PC-3 (cell line): ENCODE measurements around the gene DSG2. TPM values are rescaled to one million over a fixed set of nuclear protein-coding genes. Genes with fewer than 3 reads are reported as not detected.

ENCODE experiments used
- ATAC-seq: fragments of 200-7000 bp; cut with Tn5 transposase; 2 replicates; pipeline ENCODE4 v1.9.1; 2020; ENCODE audit warnings: mild to moderate bottlenecking, moderate library complexity
- BruUV-seq: library from RNA; stranded (reverse); fragments of 400-500 nt; replicated peaks from 2 replicates; lab custom pipeline; 2021; lab: Mats Ljungman, UMichigan
- CTCF ChIA-PET: fragments of 300-600 bp; sonication (Branson Sonifier 250); formaldehyde crosslinking; loops from one replicate; lab custom pipeline; 2022; ENCODE audit warnings: antibody characterized with exemption; lab: Charles Lee
- POLR2A ChIA-PET: fragments of 300-600 bp; sonication (Branson Sonifier 250); formaldehyde crosslinking; loops from one replicate; lab custom pipeline; 2022; ENCODE audit warnings: antibody characterized with exemption; ENCODE audit not compliant: unreplicated experiment; lab: Charles Lee
- DNase-seq: peaks from one replicate; pipeline ENCODE4 v3.0.0-alpha.2; 2015
- H2AFZ ChIP-seq: fragments of 300-600 bp; sonication (generic); 2 replicates; pipeline ENCODE4 v1.6.0; 2016; ENCODE audit warnings: antibody characterized with exemption, low read length
- H3F3A ChIP-seq: fragments of 300-600 bp; sonication (generic); one replicate; pipeline ENCODE4 v1.6.0; 2017; ENCODE audit warnings: antibody characterized with exemption, low read length, control low read depth, mild to moderate bottlenecking; ENCODE audit not compliant: unreplicated experiment
- H3K27ac ChIP-seq: fragments of 300-600 bp; sonication (generic); 2 replicates; pipeline ENCODE4 v1.5.1; 2016; ENCODE audit warnings: mild to moderate bottlenecking, low read length
- H3K27me3 ChIP-seq: fragments of 300-600 bp; sonication (generic); 2 replicates; pipeline ENCODE4 v1.6.1; 2016; ENCODE audit warnings: low read length, mixed read lengths
- H3K36me3 ChIP-seq: fragments of 300-600 bp; sonication (generic); 2 replicates; pipeline ENCODE4 v1.6.1; 2016; ENCODE audit warnings: low read depth, mixed run types, low read length, mixed read lengths
- H3K4me1 ChIP-seq: fragments of 300-600 bp; sonication (generic); 2 replicates; pipeline ENCODE4 v1.5.1; 2016; ENCODE audit warnings: low read length; ENCODE audit not compliant: insufficient read depth
- H3K4me2 ChIP-seq: fragments of 300-600 bp; sonication (generic); 2 replicates; pipeline ENCODE4 v1.6.0; 2016; ENCODE audit warnings: low read length
- H3K4me3 ChIP-seq: fragments of 300-600 bp; sonication (generic); 2 replicates; pipeline ENCODE4 v1.5.1; 2016; ENCODE audit warnings: mild to moderate bottlenecking, low read length, mixed read lengths
- H3K79me2 ChIP-seq: fragments of 300-600 bp; sonication (generic); 2 replicates; pipeline ENCODE4 v1.6.1; 2017; ENCODE audit warnings: low read length, mixed read lengths
- H3K9ac ChIP-seq: fragments of 300-600 bp; sonication (generic); 2 replicates; pipeline ENCODE4 v1.6.0; 2016; ENCODE audit warnings: mild to moderate bottlenecking, low read length
- H3K9me2 ChIP-seq: fragments of 300-600 bp; sonication (generic); replicated peaks from 2 replicates; pipeline ENCODE4 v1.6.1; 2016; ENCODE audit warnings: mixed run types, low read length, mixed read lengths
- H3K9me3 ChIP-seq: fragments of 300-600 bp; sonication (generic); 2 replicates; pipeline ENCODE4 v1.6.1; 2016; ENCODE audit warnings: low read length, mixed read lengths
- H4K20me1 ChIP-seq: fragments of 300-600 bp; sonication (generic); 2 replicates; pipeline ENCODE4 v1.6.1; 2016; ENCODE audit warnings: low read length, mixed read lengths
- EZH2 ChIP-seq: fragments of 300-600 bp; sonication (generic); IDR thresholded peaks from one replicate; pipeline ENCODE4 v1.6.1; 2017; ENCODE audit warnings: antibody characterized with exemption, mild to moderate bottlenecking, low read length; ENCODE audit not compliant: unreplicated experiment
- EZH2phosphoT487 ChIP-seq: fragments of 300-600 bp; sonication (generic); IDR thresholded peaks from 2 replicates; pipeline ENCODE4 v1.6.1; 2018; ENCODE audit warnings: mild to moderate bottlenecking, antibody characterized with exemption, low read length, borderline replicate concordance
- intact Hi-C: fragments of 100-400 bp; cut with micrococcal nuclease; formaldehyde crosslinking; loops from 2 replicates; pipeline ENCODE4 v1.9.0; 2023
- total RNA-seq: library from RNA; depleted of rRNA; stranded (reverse); fragments of >200 nt; gene quantifications from 2 replicates; pipeline ENCODE4 v1.2.3, GENCODE V29; 2014
- TF ChIP-seq, protein P1 (sequence below): fragments of 300-600 bp; sonication (generic); conservative IDR thresholded peaks from 2 replicates; pipeline ENCODE4 v1.5.1; 2017; ENCODE audit warnings: antibody characterized with exemption, low read depth, mild to moderate bottlenecking, low read length

The DSG2 gene
- total RNA-seq, 1 experiment from 2014 or later, result 17.2 TPM

DNA sequence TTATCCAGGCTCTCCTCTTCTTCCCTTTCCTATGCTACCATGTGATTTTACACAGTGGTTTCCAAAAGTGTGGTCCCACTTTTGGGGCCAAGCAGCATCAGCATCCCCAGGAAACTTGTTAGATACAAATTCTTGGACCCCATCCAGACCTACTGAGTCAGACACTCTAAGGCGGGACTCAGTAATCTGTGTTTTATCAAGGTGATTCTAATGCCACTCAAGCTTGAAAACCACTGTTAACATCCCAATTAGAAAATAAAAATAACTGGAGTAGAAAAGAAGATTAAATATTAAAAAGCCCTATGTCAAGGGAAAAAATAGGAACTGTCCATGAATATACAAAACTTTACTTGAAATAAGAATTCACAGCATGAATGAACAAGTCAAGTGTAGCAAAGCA is 10.8 kb downstream of the DSG2 start:
- no peak overlapping the region for H3K4me2 ChIP-seq
- H3K36me3 ChIP-seq, result no peaks in the 10 kb centered on the region
- H3K9me2 ChIP-seq, result no peaks in the 10 kb centered on the region
- no peak overlapping the region for H3K9ac ChIP-seq
- no peak for TF ChIP-seq EZH2
- no peak for TF ChIP-seq EZH2phosphoT487
- TF ChIP-seq, protein P1, sequence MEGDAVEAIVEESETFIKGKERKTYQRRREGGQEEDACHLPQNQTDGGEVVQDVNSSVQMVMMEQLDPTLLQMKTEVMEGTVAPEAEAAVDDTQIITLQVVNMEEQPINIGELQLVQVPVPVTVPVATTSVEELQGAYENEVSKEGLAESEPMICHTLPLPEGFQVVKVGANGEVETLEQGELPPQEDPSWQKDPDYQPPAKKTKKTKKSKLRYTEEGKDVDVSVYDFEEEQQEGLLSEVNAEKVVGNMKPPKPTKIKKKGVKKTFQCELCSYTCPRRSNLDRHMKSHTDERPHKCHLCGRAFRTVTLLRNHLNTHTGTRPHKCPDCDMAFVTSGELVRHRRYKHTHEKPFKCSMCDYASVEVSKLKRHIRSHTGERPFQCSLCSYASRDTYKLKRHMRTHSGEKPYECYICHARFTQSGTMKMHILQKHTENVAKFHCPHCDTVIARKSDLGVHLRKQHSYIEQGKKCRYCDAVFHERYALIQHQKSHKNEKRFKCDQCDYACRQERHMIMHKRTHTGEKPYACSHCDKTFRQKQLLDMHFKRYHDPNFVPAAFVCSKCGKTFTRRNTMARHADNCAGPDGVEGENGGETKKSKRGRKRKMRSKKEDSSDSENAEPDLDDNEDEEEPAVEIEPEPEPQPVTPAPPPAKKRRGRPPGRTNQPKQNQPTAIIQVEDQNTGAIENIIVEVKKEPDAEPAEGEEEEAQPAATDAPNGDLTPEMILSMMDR, result no peak
- H3K4me1 ChIP-seq, result peaks cover 42% of the 10 kb centered on the region
- no peaks in the 10 kb centered on the region for H3F3A ChIP-seq
- ChIA-PET POLR2A (no interaction called here), CTCF (no interaction called here)
- H2AFZ ChIP-seq, result no peak overlapping the region
- BruUV-seq, result no TSS peak
- no peaks in the 10 kb centered on the region for H3K27me3 ChIP-seq
- peaks cover 30% of the 10 kb centered on the region for H3K79me2 ChIP-seq
- no peak overlapping the region for H3K27ac ChIP-seq
- H3K9me3 ChIP-seq, result no peaks in the 10 kb centered on the region
- H3K4me3 ChIP-seq, result no peak overlapping the region
- no peaks in the 10 kb centered on the region for H4K20me1 ChIP-seq
- DNase-seq (peak; percentile 17), ATAC-seq (no peak)
- intact Hi-C loops, result no loop called here

DNA sequence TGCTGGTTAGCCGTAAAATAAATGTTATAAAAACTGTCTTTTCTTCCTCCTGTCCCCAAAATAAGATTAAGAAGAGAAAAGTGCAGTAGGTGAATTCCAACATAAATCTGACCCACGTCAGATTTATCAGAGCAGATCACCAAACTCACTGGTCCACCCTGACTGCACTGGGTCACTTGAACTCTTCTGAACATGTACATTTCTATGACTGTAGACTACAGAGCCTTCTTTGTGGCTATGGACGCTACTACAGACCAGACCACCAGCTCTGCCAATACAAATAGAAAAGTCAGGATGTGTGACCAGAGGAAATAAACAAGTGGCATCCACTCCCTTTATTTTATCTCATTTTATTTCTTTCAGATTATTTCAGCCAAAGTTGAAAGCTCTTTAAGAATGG is 11.6 kb downstream of the DSG2 start:
- Histone ChIP-seq H3K27ac (no peak overlapping the region), H3K4me3 (no peak overlapping the region), H3K9me3 (no peaks in the 10 kb centered on the region), H4K20me1 (no peaks in the 10 kb centered on the region), H2AFZ (no peak overlapping the region), H3K9ac (no peak overlapping the region), H3K4me1 (peaks cover 45% of the 10 kb centered on the region), H3K36me3 (no peaks in the 10 kb centered on the region), H3K27me3 (no peaks in the 10 kb centered on the region), H3K9me2 (no peaks in the 10 kb centered on the region), H3F3A (no peaks in the 10 kb centered on the region), H3K4me2 (no peak overlapping the region), H3K79me2 (peaks cover 30% of the 10 kb centered on the region)
- ATAC-seq (no peak), DNase-seq (no peak)
- POLR2A ChIA-PET, result no interaction called here
- CTCF ChIA-PET, result no interaction called here
- BruUV-seq, result no TSS peak
- intact Hi-C loops, result no loop called here
- no peak for TF ChIP-seq EZH2
- TF ChIP-seq, protein P1, result no peak
- no peak for TF ChIP-seq EZH2phosphoT487

DNA sequence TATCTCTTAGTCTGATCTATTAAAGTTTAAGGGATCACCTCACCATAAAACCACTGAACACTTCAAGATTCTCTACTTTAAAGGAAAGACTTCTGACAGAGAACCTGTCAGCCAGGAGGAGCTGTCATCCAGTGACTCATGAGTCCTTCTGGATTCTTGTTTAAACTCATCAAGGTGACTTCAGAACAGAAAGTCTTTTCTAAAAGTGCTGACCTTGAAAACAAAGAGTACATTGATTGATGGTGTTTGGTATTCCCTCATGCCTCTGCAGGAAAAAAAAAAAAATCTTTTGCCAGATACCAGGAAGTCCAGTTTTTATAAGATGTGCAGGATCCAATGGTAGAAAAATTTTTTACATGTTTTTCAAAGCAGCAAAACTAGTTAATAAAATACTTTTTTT is 12.3 kb downstream of the DSG2 start:
- Histone ChIP-seq H2AFZ (no peak overlapping the region), H3K4me2 (no peak overlapping the region), H3K4me3 (no peak overlapping the region), H3K27ac (peak overlapping the region; percentile 56), H3F3A (no peaks in the 10 kb centered on the region), H3K36me3 (no peaks in the 10 kb centered on the region), H3K27me3 (no peaks in the 10 kb centered on the region), H3K9me3 (no peaks in the 10 kb centered on the region), H3K9me2 (no peaks in the 10 kb centered on the region), H3K9ac (no peak overlapping the region), H3K79me2 (peaks cover 34% of the 10 kb centered on the region), H4K20me1 (no peaks in the 10 kb centered on the region), H3K4me1 (peaks cover 45% of the 10 kb centered on the region)
- CTCF ChIA-PET, result no interaction called here
- peak; percentile 14; the same call in 1 of the 2 replicates for ATAC-seq
- intact Hi-C loops, result loop anchor here (5.0 kb wide), 1 partner anchor 183 kb away; no protein-coding TSS in a partner anchor
- DNase-seq, result peak; percentile 50
- POLR2A ChIA-PET, result interaction anchor here (0.6 kb wide), 1 partner anchor 303 kb away, joined by 3 read pairs; no protein-coding TSS in a partner anchor
- TF ChIP-seq EZH2phosphoT487 (no peak), EZH2 (no peak)
- TF ChIP-seq, protein P1, result no peak
- BruUV-seq, result no TSS peak
